HL-60 (cell line): ENCODE data around the gene TMEM117.

ENCODE experiments used
- POLR2AphosphoS5 ChIP-seq: IDR thresholded peaks from 2 replicates; pipeline ENCODE4 v1.6.1; 2012; ENCODE audit warnings: low read depth
- TF ChIP-seq, protein P1 (sequence below): IDR thresholded peaks from one replicate; pipeline ENCODE4 v1.5.1; 2011; ENCODE audit warnings: low read length, control low read depth, inconsistent platforms; ENCODE audit not compliant: insufficient read depth

DNA sequence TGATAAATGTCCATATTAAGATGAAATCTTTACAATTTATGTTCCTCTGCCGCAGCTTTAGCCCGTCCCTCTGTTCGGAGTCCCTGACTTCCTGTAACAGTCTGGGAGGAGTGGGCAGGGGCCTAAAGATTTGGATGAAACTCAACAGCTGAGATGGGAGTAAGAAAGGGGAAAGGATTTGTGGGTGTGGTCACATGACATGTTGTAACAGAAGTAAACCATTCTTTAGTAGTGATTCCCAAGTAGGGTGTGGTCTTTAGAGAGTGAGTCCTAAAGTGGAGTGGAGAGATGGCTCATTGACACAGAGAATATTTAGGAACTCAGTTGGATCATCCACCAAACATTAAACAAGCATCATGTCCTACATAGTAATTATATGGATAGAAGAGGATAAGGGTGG is 12.9 kb downstream of the TMEM117 start:
- TF ChIP-seq, protein P1, sequence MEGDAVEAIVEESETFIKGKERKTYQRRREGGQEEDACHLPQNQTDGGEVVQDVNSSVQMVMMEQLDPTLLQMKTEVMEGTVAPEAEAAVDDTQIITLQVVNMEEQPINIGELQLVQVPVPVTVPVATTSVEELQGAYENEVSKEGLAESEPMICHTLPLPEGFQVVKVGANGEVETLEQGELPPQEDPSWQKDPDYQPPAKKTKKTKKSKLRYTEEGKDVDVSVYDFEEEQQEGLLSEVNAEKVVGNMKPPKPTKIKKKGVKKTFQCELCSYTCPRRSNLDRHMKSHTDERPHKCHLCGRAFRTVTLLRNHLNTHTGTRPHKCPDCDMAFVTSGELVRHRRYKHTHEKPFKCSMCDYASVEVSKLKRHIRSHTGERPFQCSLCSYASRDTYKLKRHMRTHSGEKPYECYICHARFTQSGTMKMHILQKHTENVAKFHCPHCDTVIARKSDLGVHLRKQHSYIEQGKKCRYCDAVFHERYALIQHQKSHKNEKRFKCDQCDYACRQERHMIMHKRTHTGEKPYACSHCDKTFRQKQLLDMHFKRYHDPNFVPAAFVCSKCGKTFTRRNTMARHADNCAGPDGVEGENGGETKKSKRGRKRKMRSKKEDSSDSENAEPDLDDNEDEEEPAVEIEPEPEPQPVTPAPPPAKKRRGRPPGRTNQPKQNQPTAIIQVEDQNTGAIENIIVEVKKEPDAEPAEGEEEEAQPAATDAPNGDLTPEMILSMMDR: no peak
- no peak for TF ChIP-seq POLR2AphosphoS5
